ENCODE measurements around the gene ZNF155. TPM values are rescaled to one million over a fixed set of nuclear protein-coding genes. Genes with fewer than 3 reads are reported as not detected.

The ZNF155 gene
- total and polyA plus RNA-seq, 10 of the 15 experiments (the other 5 are each of a cell fraction or from before 2014, with no cell fraction given) = 2.4 to 12.2 (median 5.6) TPM

DNA sequence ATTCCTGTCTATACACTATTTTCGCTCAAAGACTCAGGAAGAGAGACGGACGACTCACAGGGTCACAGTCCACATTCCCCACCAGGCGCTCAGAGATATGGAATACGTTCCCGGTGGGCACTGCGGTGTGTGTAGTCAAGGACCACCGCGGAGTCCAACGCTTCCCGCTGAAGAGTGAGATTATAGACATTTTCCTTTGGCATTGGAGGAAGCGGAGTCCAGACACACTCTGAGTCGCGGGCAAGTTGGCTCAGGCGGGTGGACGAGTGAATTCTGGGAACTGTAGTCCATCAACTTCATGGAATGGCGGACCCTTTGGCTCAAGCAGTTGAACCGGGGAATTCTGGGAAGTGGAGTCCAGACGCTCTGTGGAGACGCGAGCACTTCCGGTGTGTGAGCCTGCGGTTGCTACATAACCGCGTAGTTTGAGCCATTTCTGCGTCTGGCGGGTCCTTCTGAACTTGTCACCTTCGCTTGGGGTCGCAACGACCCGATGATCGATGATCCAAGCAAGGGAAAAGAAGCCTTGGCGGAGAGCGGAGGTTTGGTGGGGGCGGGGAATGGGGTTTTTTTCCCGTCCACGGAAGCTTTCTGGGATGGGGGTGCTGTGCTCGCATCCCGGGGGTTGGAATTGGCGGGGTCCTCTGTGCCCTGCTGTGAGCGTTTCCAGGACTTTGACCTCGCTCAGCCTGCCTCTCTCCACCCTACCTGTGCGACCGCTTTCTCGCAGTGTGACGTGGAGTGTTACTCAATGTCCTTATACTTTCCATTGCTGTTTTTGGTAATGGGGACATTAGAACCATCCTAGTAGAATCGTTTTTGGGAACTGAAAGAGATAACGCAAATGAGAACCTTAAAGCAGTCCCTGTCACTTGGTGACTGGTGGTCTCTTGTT, 18.8 kb downstream of the ZNF155 start, which contains the start of gene ZNF230 (continued):
- TF ChIP-seq, protein P1, sequence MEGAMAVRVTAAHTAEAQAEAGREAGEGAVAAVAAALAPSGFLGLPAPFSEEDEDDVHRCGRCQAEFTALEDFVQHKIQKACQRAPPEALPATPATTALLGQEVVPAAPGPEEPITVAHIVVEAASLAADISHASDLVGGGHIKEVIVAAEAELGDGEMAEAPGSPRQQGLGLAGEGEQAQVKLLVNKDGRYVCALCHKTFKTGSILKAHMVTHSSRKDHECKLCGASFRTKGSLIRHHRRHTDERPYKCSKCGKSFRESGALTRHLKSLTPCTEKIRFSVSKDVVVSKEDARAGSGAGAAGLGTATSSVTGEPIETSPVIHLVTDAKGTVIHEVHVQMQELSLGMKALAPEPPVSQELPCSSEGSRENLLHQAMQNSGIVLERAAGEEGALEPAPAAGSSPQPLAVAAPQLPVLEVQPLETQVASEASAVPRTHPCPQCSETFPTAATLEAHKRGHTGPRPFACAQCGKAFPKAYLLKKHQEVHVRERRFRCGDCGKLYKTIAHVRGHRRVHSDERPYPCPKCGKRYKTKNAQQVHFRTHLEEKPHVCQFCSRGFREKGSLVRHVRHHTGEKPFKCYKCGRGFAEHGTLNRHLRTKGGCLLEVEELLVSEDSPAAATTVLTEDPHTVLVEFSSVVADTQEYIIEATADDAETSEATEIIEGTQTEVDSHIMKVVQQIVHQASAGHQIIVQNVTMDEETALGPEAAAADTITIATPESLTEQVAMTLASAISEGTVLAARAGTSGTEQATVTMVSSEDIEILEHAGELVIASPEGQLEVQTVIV (IDR thresholded peaks at IDR 0.05; ENCODE audit: borderline replicate concordance, partially characterized antibody) = peak; percentile 45
- TF ChIP-seq CBFB (IDR thresholded peaks at IDR 0.05; ENCODE audit: low read depth) = peak; percentile 86; the same call in 1 of the 2 replicates
- peak; percentile 79 for TF ChIP-seq CHD2 (IDR thresholded peaks at IDR 0.05; ENCODE audit: borderline replicate concordance, low read depth, low read length)
- no peak for TF ChIP-seq ZNF217 (IDR thresholded peaks at IDR 0.05)
- TF ChIP-seq NFYB (IDR thresholded peaks at IDR 0.05; ENCODE audit: insufficient read depth, low read depth, low read length) = no peak
- TF ChIP-seq MXI1 (IDR thresholded peaks at IDR 0.05; ENCODE audit: low read depth, low read length) = peak; percentile 37
- peak; percentile 55 for TF ChIP-seq EED (IDR thresholded peaks at IDR 0.05; ENCODE audit: low read depth)
- no peak for TF ChIP-seq FOXM1 (IDR thresholded peaks at IDR 0.05; ENCODE audit: low read depth, low read length)
- TF ChIP-seq, protein P2, sequence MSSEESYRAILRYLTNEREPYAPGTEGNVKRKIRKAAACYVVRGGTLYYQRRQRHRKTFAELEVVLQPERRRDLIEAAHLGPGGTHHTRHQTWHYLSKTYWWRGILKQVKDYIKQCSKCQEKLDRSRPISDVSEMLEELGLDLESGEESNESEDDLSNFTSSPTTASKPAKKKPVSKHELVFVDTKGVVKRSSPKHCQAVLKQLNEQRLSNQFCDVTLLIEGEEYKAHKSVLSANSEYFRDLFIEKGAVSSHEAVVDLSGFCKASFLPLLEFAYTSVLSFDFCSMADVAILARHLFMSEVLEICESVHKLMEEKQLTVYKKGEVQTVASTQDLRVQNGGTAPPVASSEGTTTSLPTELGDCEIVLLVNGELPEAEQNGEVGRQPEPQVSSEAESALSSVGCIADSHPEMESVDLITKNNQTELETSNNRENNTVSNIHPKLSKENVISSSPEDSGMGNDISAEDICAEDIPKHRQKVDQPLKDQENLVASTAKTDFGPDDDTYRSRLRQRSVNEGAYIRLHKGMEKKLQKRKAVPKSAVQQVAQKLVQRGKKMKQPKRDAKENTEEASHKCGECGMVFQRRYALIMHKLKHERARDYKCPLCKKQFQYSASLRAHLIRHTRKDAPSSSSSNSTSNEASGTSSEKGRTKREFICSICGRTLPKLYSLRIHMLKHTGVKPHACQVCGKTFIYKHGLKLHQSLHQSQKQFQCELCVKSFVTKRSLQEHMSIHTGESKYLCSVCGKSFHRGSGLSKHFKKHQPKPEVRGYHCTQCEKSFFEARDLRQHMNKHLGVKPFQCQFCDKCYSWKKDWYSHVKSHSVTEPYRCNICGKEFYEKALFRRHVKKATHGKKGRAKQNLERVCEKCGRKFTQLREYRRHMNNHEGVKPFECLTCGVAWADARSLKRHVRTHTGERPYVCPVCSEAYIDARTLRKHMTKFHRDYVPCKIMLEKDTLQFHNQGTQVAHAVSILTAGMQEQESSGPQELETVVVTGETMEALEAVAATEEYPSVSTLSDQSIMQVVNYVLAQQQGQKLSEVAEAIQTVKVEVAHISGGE (CRISPR knock-in tag; IDR thresholded peaks at IDR 0.05) = no peak
- TF ChIP-seq JUND (IDR thresholded peaks at IDR 0.05; ENCODE audit: low read depth, low read length) = no peak
- peak; percentile 96 for TF ChIP-seq SIX5 (IDR thresholded peaks at IDR 0.05; ENCODE audit: low read depth, low read length, severe bottlenecking)
- TF ChIP-seq RAD51 (IDR thresholded peaks at IDR 0.05) = no peak
- no peak for TF ChIP-seq NR2C2 (IDR thresholded peaks at IDR 0.05; ENCODE audit: borderline replicate concordance, control insufficient read depth, insufficient read length, low read depth)
- no peak for TF ChIP-seq IRF4 (IDR thresholded peaks at IDR 0.05; ENCODE audit: low read depth, low read length)
- 0 out of 2 replicates have a peak, but pooled peaks have one; percentile 18 for TF ChIP-seq RFX5 (IDR thresholded peaks at IDR 0.05; ENCODE audit: low read depth, low read length)
- no peak for TF ChIP-seq SUZ12 (IDR thresholded peaks at IDR 0.05; ENCODE audit: unreplicated experiment)
- TF ChIP-seq YY1 (IDR thresholded peaks at IDR 0.05; ENCODE audit: low read depth, low read length) = peak; percentile 98
- no peak for TF ChIP-seq ZNF24 (IDR thresholded peaks at IDR 0.05)
- no peak for TF ChIP-seq RBBP5 (conservative IDR thresholded peaks at IDR 0.05)
- TF ChIP-seq, protein P3, sequence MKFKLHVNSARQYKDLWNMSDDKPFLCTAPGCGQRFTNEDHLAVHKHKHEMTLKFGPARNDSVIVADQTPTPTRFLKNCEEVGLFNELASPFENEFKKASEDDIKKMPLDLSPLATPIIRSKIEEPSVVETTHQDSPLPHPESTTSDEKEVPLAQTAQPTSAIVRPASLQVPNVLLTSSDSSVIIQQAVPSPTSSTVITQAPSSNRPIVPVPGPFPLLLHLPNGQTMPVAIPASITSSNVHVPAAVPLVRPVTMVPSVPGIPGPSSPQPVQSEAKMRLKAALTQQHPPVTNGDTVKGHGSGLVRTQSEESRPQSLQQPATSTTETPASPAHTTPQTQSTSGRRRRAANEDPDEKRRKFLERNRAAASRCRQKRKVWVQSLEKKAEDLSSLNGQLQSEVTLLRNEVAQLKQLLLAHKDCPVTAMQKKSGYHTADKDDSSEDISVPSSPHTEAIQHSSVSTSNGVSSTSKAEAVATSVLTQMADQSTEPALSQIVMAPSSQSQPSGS (IDR thresholded peaks at IDR 0.05; ENCODE audit: low read length) = no peak
- no peak for TF ChIP-seq ZBED1 (IDR thresholded peaks at IDR 0.05; ENCODE audit: borderline replicate concordance)
- TF ChIP-seq CREB1 (IDR thresholded peaks at IDR 0.05; ENCODE audit: low read depth) = peak; percentile 87
- TF ChIP-seq, protein P4, sequence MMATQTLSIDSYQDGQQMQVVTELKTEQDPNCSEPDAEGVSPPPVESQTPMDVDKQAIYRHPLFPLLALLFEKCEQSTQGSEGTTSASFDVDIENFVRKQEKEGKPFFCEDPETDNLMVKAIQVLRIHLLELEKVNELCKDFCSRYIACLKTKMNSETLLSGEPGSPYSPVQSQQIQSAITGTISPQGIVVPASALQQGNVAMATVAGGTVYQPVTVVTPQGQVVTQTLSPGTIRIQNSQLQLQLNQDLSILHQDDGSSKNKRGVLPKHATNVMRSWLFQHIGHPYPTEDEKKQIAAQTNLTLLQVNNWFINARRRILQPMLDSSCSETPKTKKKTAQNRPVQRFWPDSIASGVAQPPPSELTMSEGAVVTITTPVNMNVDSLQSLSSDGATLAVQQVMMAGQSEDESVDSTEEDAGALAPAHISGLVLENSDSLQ (IDR thresholded peaks at IDR 0.05) = no peak; the same call in 1 of the 2 replicates
